CD4-positive, alpha-beta T cell treated with Interleukin-4 for 4 hours (primary cell): ENCODE measurements around the gene KCNQ4.

ENCODE experiments used
- DNase-seq: peaks from one replicate; pipeline ENCODE4 v3.0.0-alpha.2; 2020

Gene KCNQ4

GRCh38 chr1:40823345-40823744 lies 39.8 kb downstream of the KCNQ4 start:
- DNase-seq: no peak

GRCh38 chr1:40823983-40824382 lies 40.4 kb downstream of the KCNQ4 start:
- DNase-seq: no peak

DNA sequence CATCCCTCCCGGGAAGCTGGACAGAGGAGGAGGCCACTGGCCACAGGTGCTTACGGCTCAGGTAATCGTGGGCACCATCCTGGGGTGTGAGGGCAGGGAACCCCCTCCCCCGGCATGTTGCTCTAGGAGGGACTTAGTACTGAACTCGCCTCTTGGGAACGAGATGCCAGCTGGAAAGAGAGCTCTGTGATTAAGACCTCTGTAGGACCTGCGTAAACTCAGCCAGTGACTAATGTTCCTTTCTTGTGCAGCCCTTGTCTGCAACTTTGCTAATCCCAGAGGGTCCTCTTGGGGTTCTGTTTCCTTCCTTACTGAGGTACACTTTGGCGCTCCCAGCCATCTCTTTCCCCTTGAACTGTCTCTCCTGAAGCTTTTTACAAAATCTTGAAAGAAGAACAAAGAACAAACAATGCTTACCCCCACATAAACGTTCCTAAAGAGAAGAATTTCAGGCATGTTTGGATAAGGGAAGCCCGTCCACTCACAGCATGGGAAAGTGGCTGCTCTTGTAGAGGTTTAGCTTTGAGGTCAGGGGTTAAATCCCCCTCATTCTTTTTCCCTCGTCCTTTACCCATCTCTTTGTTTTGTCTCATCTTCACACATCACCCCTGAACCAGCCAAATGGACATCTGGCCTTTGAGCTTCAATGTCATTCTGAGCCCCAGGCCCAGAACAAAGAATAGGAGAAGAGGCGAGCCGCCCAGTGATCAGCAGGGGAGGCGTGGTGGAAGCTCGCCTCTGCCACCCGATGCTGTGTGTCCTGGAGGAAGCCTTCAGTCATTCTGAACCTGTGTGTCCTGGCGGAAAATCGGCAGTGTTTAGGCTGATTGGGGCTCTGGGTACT lies 41.2 kb downstream of the KCNQ4 start:
- no peak for DNase-seq

DNA sequence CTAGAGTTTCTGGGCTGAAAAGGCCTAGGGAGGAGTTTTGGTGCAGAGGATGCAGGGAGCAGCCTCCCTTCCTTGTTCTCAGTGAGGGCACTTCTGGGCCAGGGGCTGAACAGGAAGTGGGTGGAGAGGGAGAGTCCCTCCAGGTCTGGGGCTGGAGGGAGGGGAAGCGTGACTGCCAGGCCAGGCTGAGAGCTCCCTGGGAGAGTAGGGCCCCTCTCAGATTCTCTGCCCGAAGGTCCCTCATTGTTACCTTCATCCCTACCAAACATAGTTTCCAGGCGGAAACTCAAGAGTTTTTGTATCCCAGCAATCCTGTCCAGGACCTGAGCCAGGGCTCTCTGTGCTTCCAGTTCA lies 41.8 kb downstream of the KCNQ4 start:
- DNase-seq: no peak

DNA sequence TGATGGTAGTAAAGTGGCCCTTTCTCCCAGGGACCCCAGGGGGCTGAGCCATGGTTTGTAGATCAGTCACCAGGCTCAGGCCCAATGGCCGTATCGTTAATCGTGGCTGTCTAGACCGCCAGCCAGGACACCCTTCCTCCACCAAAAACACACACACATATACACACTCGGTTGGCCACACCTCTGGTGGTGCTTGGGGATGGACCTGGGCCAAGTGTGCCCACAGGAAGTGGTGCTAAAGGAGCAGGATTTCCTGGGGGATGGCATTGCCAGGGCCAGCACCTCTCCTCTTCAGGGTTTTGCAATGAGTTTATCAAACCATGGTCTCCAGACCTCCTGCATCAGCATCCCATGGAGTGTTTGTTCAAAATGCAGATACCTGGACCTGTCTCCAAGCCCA lies 42.4 kb downstream of the KCNQ4 start:
- no peak for DNase-seq

DNA sequence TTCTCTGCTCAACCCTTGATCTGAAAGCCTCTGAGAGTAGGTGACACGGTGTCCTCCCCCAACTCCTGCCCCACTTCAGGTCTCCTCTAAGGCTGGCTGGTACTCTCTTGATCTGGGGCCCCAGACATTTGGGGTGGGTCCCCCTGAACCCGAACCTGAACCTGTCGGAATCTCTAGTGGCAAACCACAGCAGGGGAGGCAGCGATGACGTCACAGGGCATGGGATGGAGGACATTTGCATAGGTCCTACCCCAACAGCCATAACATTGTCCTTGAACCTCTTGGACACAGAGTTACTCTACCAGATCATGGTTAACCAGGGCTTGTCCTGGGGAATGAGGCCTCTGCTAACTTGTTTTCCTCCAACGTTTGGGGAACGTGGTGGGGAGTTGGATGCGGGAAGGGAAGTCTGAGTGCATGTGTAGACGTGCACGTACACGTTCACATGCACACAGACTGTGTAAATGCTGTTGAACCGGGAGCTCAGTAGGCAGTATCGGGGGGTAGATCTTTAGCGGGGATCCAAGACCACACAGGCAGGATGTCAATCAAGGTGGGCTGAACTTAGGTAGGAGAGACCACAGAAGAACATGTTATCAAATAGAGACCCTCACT lies 46.2 kb downstream of the KCNQ4 start:
- DNase-seq: no peak

DNA sequence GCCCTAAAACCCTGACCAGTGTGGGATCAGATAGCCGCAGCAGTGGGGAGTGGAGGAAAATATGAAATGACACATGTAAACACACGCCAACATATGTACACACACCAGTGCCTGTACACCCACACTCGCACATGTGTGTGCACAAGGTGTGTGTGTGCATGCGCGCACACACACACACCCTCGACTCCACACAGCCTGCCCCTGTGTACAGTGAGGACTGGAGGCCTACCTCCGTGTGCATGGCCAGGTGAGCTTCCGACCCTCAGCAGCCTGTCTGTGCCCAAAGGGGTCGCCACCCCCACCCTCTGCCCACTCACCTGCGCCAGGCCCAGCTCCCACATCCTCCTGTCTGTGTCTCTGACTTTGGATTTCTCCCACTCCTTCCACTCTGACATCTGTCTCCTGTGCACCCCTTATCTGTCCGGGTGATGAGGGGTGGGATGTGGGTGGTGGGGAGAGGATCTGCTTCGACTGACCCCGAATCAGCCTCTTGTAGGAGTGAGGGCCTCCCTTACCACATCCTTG lies 46.9 kb downstream of the KCNQ4 start:
- no peak for DNase-seq

- no peak for DNase-seq
Measured at GRCh38 chr1:40831001-40831732, 47.6 kb downstream of the KCNQ4 start.

DNA sequence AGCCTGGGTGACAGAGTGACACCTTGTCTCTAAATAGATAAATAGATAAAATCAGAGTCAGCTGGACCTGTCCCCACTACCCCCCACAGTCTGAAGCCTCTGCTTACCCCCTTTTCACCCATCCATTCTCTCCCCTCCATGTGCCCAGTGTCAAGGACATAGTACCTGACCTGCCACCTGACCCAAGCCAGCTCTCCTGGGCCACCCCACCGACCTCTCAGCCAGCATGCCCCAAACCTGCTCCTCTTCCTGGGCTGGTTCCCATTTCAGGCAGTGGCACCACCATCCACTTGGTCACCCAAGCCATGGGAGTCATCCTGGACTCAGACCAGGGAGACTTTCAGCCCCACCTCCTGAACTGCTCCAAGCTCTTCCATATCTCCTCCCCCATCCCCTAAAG lies 50.4 kb downstream of the KCNQ4 start:
- no peak for DNase-seq

GRCh38 chr1:40834968-40835545 lies 51.5 kb downstream of the KCNQ4 start:
- DNase-seq: no peak

DNA sequence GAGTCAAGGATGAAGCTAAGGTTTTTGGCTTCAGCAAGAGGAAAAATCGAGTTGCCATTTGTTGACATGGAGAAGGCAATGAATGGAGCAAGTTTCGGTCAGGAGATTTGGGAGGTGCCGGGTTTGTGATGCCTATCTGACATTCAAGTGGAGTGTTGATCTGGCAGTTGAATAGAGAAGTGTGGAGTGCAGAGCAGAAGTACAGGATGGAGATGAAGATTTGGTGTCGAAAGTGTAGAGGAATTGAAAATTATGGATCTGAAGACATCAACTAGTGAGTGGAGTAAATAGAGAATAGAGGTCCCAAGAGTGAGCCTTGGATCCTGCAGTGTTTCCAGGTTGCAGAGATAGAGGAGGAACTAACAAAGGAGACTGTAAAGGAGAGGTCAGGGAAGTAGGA lies 52.7 kb downstream of the KCNQ4 start:
- DNase-seq: no peak

GRCh38 chr1:40837601-40838000 lies 54.0 kb downstream of the KCNQ4 start:
- DNase-seq: no peak

DNA sequence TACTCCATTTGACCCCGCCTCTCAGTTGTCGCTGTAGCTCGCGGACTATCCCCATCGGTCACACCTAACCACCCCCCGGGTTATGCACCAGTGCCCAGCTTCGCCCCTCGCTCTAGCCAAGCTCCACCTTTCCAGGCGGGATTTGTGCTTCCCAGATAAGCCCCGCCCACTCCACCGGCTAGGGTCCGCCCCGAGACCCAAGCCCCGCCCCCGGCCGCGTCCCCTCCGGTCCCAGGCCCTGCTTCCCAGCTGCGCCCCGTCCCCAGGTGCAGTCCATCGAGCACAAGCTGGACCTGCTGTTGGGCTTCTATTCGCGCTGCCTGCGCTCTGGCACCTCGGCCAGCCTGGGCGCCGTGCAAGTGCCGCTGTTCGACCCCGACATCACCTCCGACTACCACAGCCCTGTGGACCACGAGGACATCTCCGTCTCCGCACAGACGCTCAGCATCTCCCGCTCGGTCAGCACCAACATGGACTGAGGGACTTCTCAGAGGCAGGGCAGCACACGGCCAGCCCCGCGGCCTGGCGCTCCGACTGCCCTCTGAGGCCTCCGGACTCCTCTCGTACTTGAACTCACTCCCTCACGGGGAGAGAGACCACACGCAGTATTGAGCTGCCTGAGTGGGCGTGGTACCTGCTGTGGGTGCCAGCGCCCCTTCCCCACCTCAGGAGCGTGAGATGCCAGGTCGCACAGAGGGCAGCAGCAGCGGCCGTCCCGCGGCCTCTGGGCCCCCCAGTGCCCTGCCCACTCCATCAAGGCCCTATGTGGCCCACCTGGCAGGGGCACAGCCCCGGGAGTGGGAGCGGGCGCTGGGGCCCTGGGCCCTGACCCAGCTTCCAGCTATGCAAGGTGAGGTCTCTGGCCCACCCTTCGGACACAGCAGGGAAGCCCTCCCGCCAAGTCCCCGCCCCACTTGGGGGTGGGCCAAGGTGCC lies 54.7 kb downstream of the KCNQ4 start:
- no peak for DNase-seq

DNA sequence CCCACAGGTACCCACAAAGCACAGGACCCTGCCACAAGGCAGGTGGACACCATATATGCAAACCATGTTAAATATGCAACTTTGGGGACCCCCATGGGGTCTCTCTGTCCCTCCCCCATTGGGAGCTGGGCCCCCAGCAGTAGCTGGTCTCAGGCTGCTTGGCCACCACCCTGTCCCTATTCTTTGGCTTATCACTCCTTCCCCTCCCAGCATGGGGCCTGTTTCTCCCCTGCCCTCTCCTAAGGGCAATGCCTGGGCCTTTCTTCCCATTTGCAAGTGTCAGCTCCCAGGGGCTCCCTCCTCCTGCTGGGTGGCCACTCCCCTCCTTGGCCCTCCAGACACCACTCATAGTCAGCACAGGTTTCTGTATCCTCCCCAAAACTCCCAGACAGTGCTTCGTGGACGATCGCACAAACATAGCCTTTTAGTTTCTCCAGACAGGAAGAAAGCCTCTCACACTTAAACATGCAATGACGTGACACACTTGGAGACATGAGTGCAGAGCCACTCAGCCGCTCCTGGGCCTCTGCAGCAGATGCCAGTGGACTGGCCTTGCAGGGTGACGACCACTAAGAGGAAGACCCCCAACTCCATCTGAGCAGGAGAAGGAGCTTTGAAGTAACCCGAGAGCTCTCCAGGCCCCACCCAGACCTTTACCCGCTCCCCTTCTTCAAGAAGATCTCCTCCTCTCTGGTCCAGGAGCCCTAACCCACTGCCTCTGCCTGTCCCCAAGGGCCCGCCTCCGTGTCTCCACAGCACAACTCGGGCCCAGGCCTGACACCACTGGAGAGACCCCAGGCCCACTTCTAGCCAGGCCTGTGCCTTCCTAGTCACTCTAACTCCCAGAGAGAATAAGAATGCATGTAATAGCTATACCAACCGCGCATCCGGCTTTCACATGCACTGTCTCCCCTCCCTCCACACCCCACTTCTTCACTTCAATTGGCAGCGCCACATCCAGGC lies 55.7 kb downstream of the KCNQ4 start:
- no peak for DNase-seq

DNA sequence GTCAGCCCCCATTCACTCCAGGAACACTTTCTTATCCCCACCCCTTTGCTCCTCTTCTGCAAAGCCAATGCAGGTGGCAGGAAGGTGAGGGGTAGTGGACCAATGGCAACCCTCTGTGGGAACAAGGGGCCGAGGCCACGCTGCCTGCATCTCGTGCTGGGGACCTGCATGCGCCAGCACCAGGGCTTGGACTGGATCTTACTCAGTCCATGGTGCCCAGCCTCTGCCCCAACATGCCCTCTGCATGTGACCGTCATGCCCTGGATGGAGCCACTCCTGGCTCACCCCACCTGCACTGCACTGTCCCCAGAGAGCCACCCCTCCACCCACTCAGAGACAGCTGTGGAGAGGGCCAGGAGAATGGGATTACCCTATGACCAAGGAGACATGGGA lies 56.4 kb downstream of the KCNQ4 start:
- DNase-seq: no peak

GRCh38 chr1:40840526-40841323 lies 57.1 kb downstream of the KCNQ4 start:
- DNase-seq: no peak

GRCh38 chr1:40841602-40842001 lies 58.0 kb downstream of the KCNQ4 start:
- no peak for DNase-seq

- DNase-seq: no peak
Measured at GRCh38 chr1:40842207-40842606, 58.6 kb downstream of the KCNQ4 start.

- no peak for DNase-seq
Measured at GRCh38 chr1:40842691-40843090, 59.1 kb downstream of the KCNQ4 start.

- DNase-seq: no peak
Measured at GRCh38 chr1:40844079-40844478, 60.5 kb downstream of the KCNQ4 start.
